Uterus (tissue), 2 donors: ENCODE data around the gene SLC25A21.

Experiments
- POLR2A ChIP-seq, 2 donors: fragments of 450-650 bp; IDR thresholded peaks; one replicate each; pipeline ENCODE4 v1.6.1; 2016; ENCODE audit warnings: antibody characterized with exemption in 2 of 2, mild to moderate bottlenecking in 1 of 2, moderate library complexity in 1 of 2
- TF ChIP-seq, protein P1 (sequence below), 4 experiments: fragments of 200-600 bp in 2 of 4; fragments of 450-650 bp in 2 of 4; sonication (generic) in 2 of 4; IDR thresholded peaks; one replicate each; pipeline ENCODE4 v1.5.1; 2016 to 2019; ENCODE audit warnings: antibody characterized with exemption in 4 of 4, mild to moderate bottlenecking in 2 of 4, moderate library complexity in 1 of 4

DNA sequence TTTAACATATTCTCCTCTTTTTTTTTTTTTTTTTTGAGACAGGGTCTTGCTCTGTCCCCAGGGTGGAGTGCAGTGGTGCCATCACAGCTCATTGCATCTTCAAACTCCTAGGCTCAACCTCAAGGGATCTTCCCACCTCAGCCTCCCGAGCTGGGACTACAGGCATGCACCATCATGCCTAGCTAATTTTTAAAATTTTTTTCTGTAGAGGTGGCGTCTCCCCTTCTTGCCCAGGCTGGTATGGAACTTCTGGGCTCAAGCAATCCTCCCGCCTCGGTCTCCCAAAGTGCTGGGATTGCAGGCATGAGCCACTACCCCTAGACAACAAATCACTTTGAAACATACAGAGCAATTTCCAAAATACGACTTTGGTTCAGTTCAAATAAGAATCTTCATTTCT lies 355.9 kb downstream of the SLC25A21 start:
- TF ChIP-seq, protein P1, sequence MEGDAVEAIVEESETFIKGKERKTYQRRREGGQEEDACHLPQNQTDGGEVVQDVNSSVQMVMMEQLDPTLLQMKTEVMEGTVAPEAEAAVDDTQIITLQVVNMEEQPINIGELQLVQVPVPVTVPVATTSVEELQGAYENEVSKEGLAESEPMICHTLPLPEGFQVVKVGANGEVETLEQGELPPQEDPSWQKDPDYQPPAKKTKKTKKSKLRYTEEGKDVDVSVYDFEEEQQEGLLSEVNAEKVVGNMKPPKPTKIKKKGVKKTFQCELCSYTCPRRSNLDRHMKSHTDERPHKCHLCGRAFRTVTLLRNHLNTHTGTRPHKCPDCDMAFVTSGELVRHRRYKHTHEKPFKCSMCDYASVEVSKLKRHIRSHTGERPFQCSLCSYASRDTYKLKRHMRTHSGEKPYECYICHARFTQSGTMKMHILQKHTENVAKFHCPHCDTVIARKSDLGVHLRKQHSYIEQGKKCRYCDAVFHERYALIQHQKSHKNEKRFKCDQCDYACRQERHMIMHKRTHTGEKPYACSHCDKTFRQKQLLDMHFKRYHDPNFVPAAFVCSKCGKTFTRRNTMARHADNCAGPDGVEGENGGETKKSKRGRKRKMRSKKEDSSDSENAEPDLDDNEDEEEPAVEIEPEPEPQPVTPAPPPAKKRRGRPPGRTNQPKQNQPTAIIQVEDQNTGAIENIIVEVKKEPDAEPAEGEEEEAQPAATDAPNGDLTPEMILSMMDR (IDR thresholded peaks at IDR 0.05): no peak
- TF ChIP-seq POLR2A (IDR thresholded peaks at IDR 0.05): no peak
